NCI-H345 (cell line): ENCODE results near the gene MPPE1.
"Not testable (repeated sequence)": the region's sequence is repeated elsewhere in the genome, so short reads cannot be mapped to it uniquely, and the experiment has no call there.

Experiments used
- DNase-seq: peaks from one replicate; lab custom pipeline; 2025; lab: John Stamatoyannopoulos, UW

MPPE1 gene, protein sequence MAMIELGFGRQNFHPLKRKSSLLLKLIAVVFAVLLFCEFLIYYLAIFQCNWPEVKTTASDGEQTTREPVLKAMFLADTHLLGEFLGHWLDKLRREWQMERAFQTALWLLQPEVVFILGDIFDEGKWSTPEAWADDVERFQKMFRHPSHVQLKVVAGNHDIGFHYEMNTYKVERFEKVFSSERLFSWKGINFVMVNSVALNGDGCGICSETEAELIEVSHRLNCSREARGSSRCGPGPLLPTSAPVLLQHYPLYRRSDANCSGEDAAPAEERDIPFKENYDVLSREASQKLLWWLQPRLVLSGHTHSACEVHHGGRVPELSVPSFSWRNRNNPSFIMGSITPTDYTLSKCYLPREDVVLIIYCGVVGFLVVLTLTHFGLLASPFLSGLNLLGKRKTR

DNA sequence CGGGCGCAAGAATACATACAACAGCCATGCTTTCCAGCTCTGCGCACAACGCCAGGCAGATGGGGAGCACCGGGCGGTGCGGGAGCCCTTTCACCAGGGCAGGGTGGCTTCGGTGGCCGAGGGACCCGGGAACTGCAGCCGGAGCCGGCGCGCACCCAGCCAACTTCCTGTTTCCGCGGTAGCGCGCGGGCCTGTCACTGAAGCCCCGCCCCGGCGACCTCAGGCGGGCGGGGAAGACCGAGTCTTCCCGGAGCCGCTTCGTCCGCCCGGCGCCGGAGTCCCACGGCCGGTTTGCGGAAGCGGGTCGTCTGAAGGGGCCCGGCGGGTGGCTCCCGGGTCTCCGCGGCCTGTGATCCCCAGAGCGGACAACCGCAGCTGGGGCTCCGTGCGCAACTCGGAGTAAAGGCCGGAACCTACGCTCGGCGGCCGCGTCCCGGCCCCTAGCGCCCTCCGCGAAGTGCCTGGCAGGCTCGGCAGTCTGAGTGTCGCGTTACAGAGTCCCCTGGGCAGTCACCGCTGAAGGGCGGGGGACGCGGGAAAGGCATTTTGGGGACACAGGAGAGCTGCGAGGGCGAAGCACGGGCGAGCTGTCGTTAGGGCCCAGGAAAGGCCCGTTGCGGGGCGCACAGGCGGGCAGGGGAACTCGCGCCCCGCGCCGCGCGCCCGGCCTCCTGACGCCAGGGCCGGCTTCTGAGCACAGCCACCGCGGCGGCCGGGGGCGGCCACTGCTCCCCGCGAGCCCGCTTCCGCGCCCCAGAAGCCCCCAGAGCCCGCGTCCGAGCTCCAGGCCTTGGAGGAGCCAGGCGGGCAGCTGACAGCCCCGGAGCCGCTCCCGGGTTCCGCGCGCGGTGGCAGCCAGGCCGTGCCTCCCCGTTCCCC is at the start of gene MPPE1:
Gene MPPE1 (minus strand): TSS at position 136 of the 879 bp plus-strand sequence. CDS start 11,053 bp downstream, outside the sequence.
- DNase-seq: peak; percentile 86

DNA sequence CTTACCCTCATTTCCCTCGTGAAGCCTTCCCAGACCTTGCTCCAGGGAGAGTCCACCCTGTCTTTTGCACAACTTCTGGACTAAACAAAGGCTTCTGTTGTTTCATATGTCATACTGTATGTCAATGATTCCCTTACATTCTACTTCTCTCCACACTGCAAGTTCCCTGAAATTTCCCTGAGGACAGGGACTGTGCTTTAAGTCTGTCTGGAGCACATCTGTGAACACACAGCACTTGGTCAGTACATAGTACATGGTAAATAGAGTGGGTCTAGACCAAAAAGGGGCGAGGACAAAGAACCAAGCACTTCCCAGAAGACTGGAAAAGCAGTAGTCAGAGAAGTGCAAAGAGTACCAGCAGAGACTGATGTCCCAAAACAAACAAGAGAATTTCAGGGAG is 49.5 kb upstream of the MPPE1 start:
- no peak for DNase-seq

DNA sequence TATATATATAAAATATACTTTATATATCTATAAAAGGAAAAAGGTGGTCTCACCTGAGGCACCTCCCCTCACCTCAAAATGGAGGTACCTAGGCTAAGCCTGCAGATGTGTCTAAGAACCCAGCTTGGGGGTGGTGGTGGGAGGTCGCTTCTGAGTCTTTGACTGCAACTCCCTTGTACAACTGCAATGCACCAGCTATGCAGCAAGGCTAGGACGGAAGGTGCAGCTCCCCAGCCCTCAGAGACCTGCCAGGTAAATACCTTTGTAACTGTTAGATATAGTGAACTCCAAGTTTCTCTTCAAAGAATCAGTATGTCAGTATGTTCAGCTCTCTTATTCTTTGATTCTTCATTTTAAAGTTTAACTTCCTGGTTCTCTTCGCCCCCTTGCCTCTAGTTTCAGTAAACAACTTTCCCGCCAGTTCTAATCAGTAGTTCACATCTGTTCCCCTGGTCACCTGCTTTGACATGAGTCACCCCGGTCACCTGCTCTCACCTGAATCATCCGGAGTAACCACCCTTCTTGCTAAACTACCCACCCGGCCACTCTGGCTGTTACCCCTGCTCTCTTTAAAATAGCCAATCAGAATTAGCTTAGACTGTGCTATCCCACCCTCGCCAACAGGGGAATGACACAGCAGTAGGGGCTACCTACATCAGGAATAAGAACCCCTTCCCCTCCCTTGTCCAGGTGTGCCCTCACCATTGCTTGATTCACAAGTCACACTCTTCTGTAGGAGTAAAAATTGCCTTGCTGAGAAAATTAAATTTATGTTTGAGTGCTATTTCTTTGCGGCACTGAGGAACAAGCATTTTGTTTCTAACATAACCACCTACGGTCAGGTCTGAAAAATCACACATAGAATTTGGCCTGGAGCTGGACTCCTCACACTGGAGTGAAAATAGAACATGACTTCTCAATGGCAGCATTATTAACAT is 48.5 kb upstream of the MPPE1 start:
- no peak for DNase-seq

- DNase-seq: no peak
Measured at GRCh38 chr18:11955239-11956029, 47.3 kb upstream of the MPPE1 start.

DNA sequence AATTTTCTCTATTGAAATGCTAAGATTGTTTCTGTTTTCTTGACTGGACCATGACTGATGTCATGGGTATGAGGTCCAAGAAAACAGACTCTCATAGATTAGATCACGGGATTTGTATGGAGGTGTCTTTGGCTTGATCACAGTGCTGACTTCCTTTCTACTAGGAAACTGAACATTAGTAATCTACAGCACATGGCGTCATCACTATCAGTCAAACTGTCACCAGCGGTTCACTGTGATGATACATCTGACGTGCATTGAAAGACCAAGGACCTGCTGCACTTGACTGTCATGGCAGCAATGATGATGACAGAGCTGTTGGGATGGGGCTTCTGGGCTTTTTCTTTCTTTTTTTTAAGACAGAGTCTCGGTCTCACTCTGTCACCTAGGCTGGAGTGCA is 45.0 kb upstream of the MPPE1 start:
- DNase-seq: no peak

GRCh38 chr18:11951390-11951851 is 43.3 kb upstream of the MPPE1 start:
- no peak for DNase-seq

- DNase-seq: no peak
Measured at GRCh38 chr18:11950824-11951223, 42.7 kb upstream of the MPPE1 start.

DNA sequence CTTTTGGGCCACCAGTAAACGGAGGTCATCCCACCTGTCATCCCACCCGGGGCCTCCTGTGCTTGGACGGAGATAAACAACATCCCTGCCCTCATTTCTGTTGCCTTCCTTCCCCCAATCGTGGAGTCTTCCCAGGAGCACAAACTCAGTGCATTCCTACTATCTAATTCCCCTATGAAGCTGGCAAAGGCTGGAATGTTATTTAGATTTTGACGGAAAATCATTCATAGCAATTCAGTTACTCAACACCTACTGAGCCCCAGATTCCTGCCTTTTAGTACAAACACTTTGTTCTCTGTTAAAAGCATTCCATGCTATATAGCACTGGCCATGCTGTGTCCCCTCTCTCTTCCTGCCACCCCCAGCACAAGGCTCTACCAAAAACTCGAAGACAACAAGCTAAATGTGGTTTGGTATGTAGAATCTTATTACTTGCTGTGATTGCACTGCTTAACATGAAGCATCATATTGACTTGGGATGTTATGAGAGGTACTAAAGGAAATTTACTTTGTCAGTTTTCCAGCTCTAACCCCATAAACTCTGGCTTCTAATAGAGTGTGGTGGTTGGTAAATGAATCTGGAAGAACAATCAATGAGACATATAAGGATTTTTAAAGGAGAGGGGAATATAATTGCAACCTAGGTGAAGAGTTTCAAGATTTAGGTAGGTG is 40.9 kb upstream of the MPPE1 start:
- DNase-seq: no peak

- no peak for DNase-seq
Measured at GRCh38 chr18:11947214-11948191, 39.4 kb upstream of the MPPE1 start.

DNA sequence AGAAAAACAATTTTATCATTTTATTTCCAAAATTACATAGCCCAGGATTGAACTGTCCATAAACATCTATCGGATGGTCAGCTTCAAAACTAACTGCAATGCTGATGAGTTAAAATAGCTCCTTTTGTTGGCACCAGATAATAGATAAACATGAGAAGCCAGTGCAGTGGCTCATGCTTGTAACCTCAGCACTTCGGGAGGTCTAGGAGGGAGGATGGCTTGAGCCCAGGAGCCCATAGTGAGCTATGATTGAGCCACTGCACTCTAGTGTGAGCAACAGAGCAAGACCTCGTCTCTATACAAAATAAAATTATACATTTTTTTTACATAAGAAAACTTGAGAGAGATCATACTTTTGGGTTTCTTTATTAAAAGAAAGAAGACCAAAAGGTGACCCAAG is 38.6 kb upstream of the MPPE1 start:
- no peak for DNase-seq

DNA sequence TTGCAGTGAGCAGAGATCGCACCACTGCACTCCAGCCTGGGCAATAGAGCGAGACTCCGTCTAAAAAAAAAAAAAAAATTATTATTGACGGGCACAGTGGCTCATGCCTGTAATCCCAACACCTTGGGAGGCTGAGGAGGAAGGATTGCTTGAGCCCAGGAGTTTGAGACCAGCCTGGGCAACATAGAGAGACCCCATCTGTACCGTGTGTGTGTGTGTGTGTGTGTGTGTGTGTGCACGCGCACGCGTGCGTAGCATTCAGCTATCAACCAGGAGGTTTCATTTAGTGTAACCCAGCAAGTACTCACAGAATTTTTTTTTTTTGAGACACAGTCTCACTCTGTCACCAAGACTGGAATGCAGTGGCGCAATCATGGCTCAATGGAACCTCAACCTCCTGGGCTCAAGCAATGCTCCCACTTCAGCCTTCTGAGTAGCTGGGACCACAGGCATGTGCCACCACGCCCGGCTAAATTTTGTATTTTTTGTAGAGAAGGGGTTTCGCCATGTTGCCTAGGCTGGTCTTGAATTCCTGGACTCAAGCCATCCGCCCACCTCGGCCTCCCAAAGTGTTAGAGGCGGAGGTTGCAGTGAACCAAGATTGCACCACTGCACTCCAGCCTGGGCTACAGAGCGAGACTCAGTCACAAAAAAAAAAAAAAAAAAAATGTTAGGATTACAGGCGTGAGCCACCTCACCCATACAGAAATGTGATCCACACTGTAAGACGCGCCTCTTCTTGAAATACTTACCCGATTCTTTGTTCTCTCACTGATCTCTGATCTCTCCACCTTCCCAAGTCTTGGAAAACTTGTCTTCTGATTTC is 37.9 kb upstream of the MPPE1 start:
- DNase-seq: not testable (repeated sequence)

GRCh38 chr18:11944786-11945185 is 36.7 kb upstream of the MPPE1 start:
- DNase-seq: no peak

GRCh38 chr18:11944252-11944651 is 36.1 kb upstream of the MPPE1 start:
- no peak for DNase-seq

DNA sequence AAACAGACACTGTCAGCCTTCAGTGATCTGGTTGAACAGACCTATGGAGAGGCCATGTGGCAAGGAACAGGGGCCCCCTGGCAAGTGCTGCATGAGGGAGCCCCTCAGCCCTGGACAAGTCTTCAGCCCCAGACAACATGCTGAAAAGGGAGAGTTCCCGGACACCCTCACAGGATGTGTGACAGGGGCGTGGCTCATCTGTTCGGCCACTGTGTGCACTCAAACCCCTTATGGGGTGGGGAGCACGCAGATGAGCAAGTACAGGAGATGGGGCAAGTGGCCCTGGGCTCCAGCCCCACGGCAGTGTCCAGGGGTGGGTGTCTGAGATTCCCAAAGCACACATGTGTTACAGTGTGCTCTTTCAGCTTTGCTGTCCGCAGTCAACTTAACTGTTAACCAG is 35.4 kb upstream of the MPPE1 start:
- DNase-seq: no peak

- no peak for DNase-seq
Measured at GRCh38 chr18:11940956-11941355, 32.8 kb upstream of the MPPE1 start.

DNA sequence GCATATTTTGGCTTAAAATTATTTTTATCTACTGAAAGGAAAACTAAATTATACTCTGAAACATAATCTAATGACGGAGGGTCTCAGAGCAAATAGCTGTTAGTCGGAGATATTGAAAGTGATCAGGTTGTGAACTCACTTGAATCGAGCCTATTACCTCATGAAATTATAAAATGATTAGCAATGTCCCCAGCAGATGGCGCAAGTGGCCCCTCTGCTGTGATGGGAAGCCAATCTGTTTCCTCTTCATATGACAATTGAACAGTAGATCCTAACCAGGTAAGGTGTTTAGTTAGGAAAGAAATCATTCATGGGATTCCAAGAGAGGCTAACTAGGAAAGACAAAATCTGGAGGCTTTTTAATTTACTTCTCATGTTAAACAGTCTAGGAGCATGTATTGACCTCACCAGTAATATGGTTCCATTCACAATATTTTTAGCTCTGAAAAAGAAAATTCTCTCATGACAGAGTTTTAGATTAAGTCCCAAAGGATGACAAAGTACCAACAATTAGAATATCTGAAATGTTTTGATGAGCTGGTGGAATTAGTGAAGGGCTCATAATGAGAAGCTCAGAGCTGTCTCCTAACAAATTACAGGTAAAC is 29.9 kb upstream of the MPPE1 start:
- peak; percentile 71 for DNase-seq

GRCh38 chr18:11932393-11932792 is 24.3 kb upstream of the MPPE1 start:
- no peak for DNase-seq

DNA sequence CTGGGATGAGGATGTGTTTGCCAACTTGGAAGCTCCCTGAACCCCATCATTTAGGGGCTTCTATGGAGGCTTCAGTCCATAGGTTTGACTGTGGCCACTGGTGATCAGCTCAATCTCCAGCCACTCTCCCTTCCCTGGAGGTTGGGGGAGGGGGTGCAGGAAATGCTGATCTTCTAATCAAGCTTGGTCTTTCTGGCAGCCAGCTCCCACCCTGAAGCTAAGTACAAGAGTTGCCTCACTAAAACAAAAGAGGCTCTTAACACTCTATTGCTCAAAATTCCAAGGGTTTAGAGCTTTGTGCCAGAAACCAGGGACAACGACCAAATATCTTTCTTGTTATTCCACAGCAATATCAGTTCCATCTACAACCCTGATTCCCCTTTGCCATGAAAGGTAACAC is 19.4 kb upstream of the MPPE1 start:
- no peak for DNase-seq
